Spleen (tissue), 11 donors: ENCODE measurements around the gene SLC66A1. TPM values are rescaled to one million over a fixed set of nuclear protein-coding genes. Genes with fewer than 3 reads are reported as not detected.

Source experiments
- DNase-seq: peaks from one replicate; pipeline ENCODE4 v3.0.0-alpha.2; 2020
- H3K27ac ChIP-seq, 8 donors: fragments of 200-600 bp; sonication (generic) in 7 of 8; 1 replicate in 4 of 8; 2 replicates in 4 of 8; pipeline versions ENCODE4 v1.5.0 to v1.8.0; 2016 to 2021; ENCODE audit warnings: inconsistent platforms in 4 of 8, mild to moderate bottlenecking in 4 of 8, moderate library complexity in 1 of 8
- H3K27me3 ChIP-seq, 7 donors: fragments of 200-600 bp; sonication (generic) in 6 of 7; replicated peaks in 1 of 7; 1 replicate in 4 of 7; 2 replicates in 3 of 7; pipeline versions ENCODE4 v1.5.0 to v1.8.0; 2016 to 2021; ENCODE audit warnings: inconsistent platforms in 3 of 7, mild to moderate bottlenecking in 1 of 7
- H3K36me3 ChIP-seq, 6 donors: fragments of 200-600 bp; sonication (generic) in 5 of 6; 1 replicate in 4 of 6; 2 replicates in 2 of 6; pipeline versions ENCODE4 v1.5.0 to v1.8.0; 2016 to 2021; ENCODE audit warnings: inconsistent platforms in 2 of 6
- H3K4me1 ChIP-seq, 6 donors: fragments of 200-600 bp; sonication (generic) in 5 of 6; 1 replicate in 3 of 6; 2 replicates in 3 of 6; pipeline versions ENCODE4 v1.5.0 to v1.8.0; 2016 to 2021; ENCODE audit warnings: inconsistent platforms in 3 of 6
- H3K4me3 ChIP-seq, 8 donors: fragments of 200-600 bp; sonication (generic) in 7 of 8; 1 replicate in 4 of 8; 2 replicates in 4 of 8; pipeline versions ENCODE4 v1.5.0 to v1.8.0; 2016 to 2021; ENCODE audit warnings: inconsistent platforms in 4 of 8, mild to moderate bottlenecking in 4 of 8, moderate library complexity in 2 of 8
- H3K9me3 ChIP-seq, 8 donors: fragments of 200-600 bp; sonication (generic) in 7 of 8; 1 replicate in 4 of 8; 2 replicates in 4 of 8; pipeline versions ENCODE4 v1.5.0 to v1.8.0; 2016 to 2021; ENCODE audit warnings: inconsistent platforms in 4 of 8
- CTCF ChIP-seq, 11 experiments: fragments of 200-600 bp in 7 of 11; fragments of 450-650 bp in 4 of 11; sonication (generic) in 4 of 11; IDR thresholded peaks in 8 of 11; conservative IDR thresholded peaks in 3 of 11; 1 replicate in 7 of 11; 2 replicates in 4 of 11; pipeline versions ENCODE4 v1.4.0 to v1.8.0; 2016 to 2021; ENCODE audit warnings: antibody characterized with exemption in 11 of 11, inconsistent platforms in 4 of 11, mild to moderate bottlenecking in 1 of 11
- POLR2A ChIP-seq, 3 donors: fragments of 450-650 bp; IDR thresholded peaks; one replicate each; pipeline ENCODE4 v1.5.1; 2017; ENCODE audit warnings: antibody characterized with exemption in 3 of 3, mild to moderate bottlenecking in 1 of 3
- POLR2AphosphoS5 ChIP-seq, 3 donors: sonication (generic); formaldehyde crosslinking; IDR thresholded peaks; one replicate each; pipeline ENCODE4 v1.5.1; 2017; ENCODE audit warnings: antibody characterized with exemption in 3 of 3
- WGBS, 5 donors: extraction: QIAGEN DNeasy Blood & Tissue Kit in 3 of 5; methylation state at CpG; one replicate each; pipeline versions ENCODE4 v1.1.5 to v1.1.7; 2013 to 2018; 5-methylcytosine and 5-hydroxymethylcytosine counted together
- intact Hi-C: fragments of 100-400 bp; cut with DNase I; formaldehyde crosslinking; loops from one replicate; pipeline ENCODE4 v1.15.0; 2023; ENCODE audit warnings: low total_unique reads
- polyA plus RNA-seq, 3 donors: library from polyadenylated mRNA; stranded (reverse); fragments of 200-250 nt; gene quantifications; one replicate each; pipeline ENCODE4 v1.2.1, GENCODE V29; 2013
- total RNA-seq, 7 donors: library from RNA; depleted of rRNA in 3 of 7; stranded (reverse); fragments of >200 nt in 3 of 7; fragmentation: NEBNext Ultra II Directional in 4 of 7; extraction: Animal tissue kit (Norgen Biotek cat#: 25700) in 4 of 7; gene quantifications; one replicate each; pipeline versions ENCODE4 v1.1.0 to v1.2.1, GENCODE V29; 2016 to 2021
- donor health status: healthy with polysubstance abuse.
- donor health status: DM: no; HTN: no; CAD: no; lungs with moderate emphysema.
- donor health status: DM: no; HTN: no; CAD: no.
- donor health status: Bipolar disorder and iron deficiency.
- donor health status: healthy.
- donor health status: DM: no; HTN: no; CAD: no.
- donor health status: DM: yes; HTN: yes; CAD: no.

The SLC66A1 gene
- total and polyA plus RNA-seq, 10 donors: 9.6 to 20.9 (median 13.9) TPM

- Histone ChIP-seq H3K27me3 (no peaks in the 10 kb centered on the region), H3K27ac (no peak overlapping the region), H3K4me1 (peaks cover 0 to 67% (median 16%) of the 10 kb centered on the region in 6 donors), H3K36me3 (peaks cover 4 to 96% (median 65%) of the 10 kb centered on the region in 6 donors), H3K9me3 (no peaks in the 10 kb centered on the region), H3K4me3 (no peak overlapping the region)
- 96 to 98% (median 98%) methylated on average over 9 to 11 of the region's 11 CpGs for WGBS, 5 donors
- TF ChIP-seq POLR2A (IDR thresholded peaks at IDR 0.05): no peak
- no peak for TF ChIP-seq CTCF (IDR thresholded peaks at IDR 0.05 in 8 of 11, conservative IDR thresholded peaks at IDR 0.05 in 3 of 11)
- no peak for TF ChIP-seq POLR2AphosphoS5 (IDR thresholded peaks at IDR 0.05)
- intact Hi-C loops: no loop called here
- DNase-seq: no peak
Observed at GRCh38 chr1:19344831-19345230, 32.7 kb downstream of the SLC66A1 start.

- 85 to 97% (median 94%) methylated on average over 3 to 8 of the region's 8 CpGs for WGBS, 5 donors
- Histone ChIP-seq H3K36me3 (peaks cover 3 to 96% (median 66%) of the 10 kb centered on the region in 6 donors), H3K9me3 (no peaks in the 10 kb centered on the region), H3K4me3 (no peak overlapping the region), H3K27ac (no peak overlapping the region), H3K4me1 (peaks cover 0 to 67% (median 16%) of the 10 kb centered on the region in 6 donors), H3K27me3 (no peaks in the 10 kb centered on the region)
- intact Hi-C loops: no loop called here
- DNase-seq: no peak
- TF ChIP-seq POLR2AphosphoS5 (IDR thresholded peaks at IDR 0.05) (peak in 1 of 3 donors; percentile 47), CTCF (IDR thresholded peaks at IDR 0.05 in 8 of 11, conservative IDR thresholded peaks at IDR 0.05 in 3 of 11) (no peak)
Observed at GRCh38 chr1:19345391-19345790, 33.3 kb downstream of the SLC66A1 start.

GRCh38 chr1:19346026-19346425, 33.9 kb downstream of the SLC66A1 start:
- intact Hi-C loops: no loop called here
- peaks cover 0 to 96% (median 64%) of the 10 kb centered on the region in 6 donors for H3K36me3 ChIP-seq
- DNase-seq: no peak
- peaks cover 0 to 63% (median 16%) of the 10 kb centered on the region in 6 donors for H3K4me1 ChIP-seq
- TF ChIP-seq POLR2A (IDR thresholded peaks at IDR 0.05): no peak
- TF ChIP-seq POLR2AphosphoS5 (IDR thresholded peaks at IDR 0.05): no peak
- TF ChIP-seq CTCF (IDR thresholded peaks at IDR 0.05 in 8 of 11, conservative IDR thresholded peaks at IDR 0.05 in 3 of 11): no peak
- no peak overlapping the region for H3K4me3 ChIP-seq
- H3K9me3 ChIP-seq: no peaks in the 10 kb centered on the region
- no peak overlapping the region for H3K27ac ChIP-seq
- WGBS, 5 donors: 57 to 83% (median 64%) methylated on average over 6 of the region's 6 CpGs
- no peaks in the 10 kb centered on the region for H3K27me3 ChIP-seq

- TF ChIP-seq CTCF (IDR thresholded peaks at IDR 0.05 in 8 of 11, conservative IDR thresholded peaks at IDR 0.05 in 3 of 11) (no peak), POLR2A (IDR thresholded peaks at IDR 0.05) (no peak), POLR2AphosphoS5 (IDR thresholded peaks at IDR 0.05) (no peak)
- DNase-seq: no peak
- H3K27me3 ChIP-seq: no peaks in the 10 kb centered on the region
- intact Hi-C loops: no loop called here
- peaks cover 0 to 96% (median 69%) of the 10 kb centered on the region in 6 donors for H3K36me3 ChIP-seq
- H3K9me3 ChIP-seq: no peaks in the 10 kb centered on the region
- peaks cover 0 to 65% (median 18%) of the 10 kb centered on the region in 6 donors for H3K4me1 ChIP-seq
- peak overlapping the region in 1 of 8 donors; percentile 21 for H3K4me3 ChIP-seq
- whole genome bisulfite sequencing, 5 donors: 60 to 77% (median 70%) methylated on average over 14 of the region's 14 CpGs
- peak overlapping the region in 3 of 8 donors; percentile 53 to 58 (median 53) for H3K27ac ChIP-seq
Observed at GRCh38 chr1:19347533-19348172, 35.5 kb downstream of the SLC66A1 start.
